GM23338 (cell line): ENCODE measurements around the gene LCTL. TPM values are rescaled to one million over a fixed set of nuclear protein-coding genes. Genes with fewer than 3 reads are reported as not detected.

Experiments used
- ATAC-seq: fragments of 200-7000 bp; cut with Tn5 transposase; 3 replicates; pipeline ENCODE4 v1.9.1; 2020
- DNase-seq: peaks from one replicate; pipeline ENCODE4 v3.0.0-alpha.2; 2015; ENCODE audit warnings: low spot score
- H2AFZ ChIP-seq: fragments of 200-600 bp; sonication (generic); 2 replicates; pipeline ENCODE4 v1.8.0; 2016; ENCODE audit warnings: antibody characterized with exemption, mild to moderate bottlenecking, moderate library complexity
- H3F3A ChIP-seq: fragments of 200-600 bp; sonication (generic); replicated peaks from 2 replicates; pipeline ENCODE4 v1.8.0; 2017; ENCODE audit warnings: antibody characterized with exemption, mixed run types, low read depth
- H3K27ac ChIP-seq: fragments of 200-600 bp; sonication (generic); 2 replicates; pipeline ENCODE4 v1.6.1; 2016; ENCODE audit warnings: low read depth
- H3K27me3 ChIP-seq: fragments of 200-600 bp; sonication (generic); 2 replicates; pipeline ENCODE4 v1.8.0; 2016; ENCODE audit warnings: mild to moderate bottlenecking, mixed run types, moderate library complexity; ENCODE audit not compliant: insufficient read depth
- H3K36me3 ChIP-seq: fragments of 200-600 bp; sonication (generic); 2 replicates; pipeline ENCODE4 v1.8.0; 2016; ENCODE audit warnings: mild to moderate bottlenecking; ENCODE audit not compliant: insufficient read depth
- H3K4me1 ChIP-seq: fragments of 200-600 bp; sonication (generic); 2 replicates; pipeline ENCODE4 v1.8.0; 2016; ENCODE audit warnings: mild to moderate bottlenecking, moderate library complexity; ENCODE audit not compliant: insufficient read depth
- H3K4me2 ChIP-seq: fragments of 200-600 bp; sonication (generic); 2 replicates; pipeline ENCODE4 v1.7.1; 2017; ENCODE audit warnings: mixed run types
- H3K4me3 ChIP-seq: fragments of 200-600 bp; sonication (generic); 2 replicates; pipeline ENCODE4 v1.6.1; 2016; ENCODE audit warnings: mixed run types
- H3K79me2 ChIP-seq: fragments of 200-600 bp; sonication (generic); replicated peaks from 2 replicates; pipeline ENCODE4 v1.8.0; 2017; ENCODE audit warnings: mild to moderate bottlenecking; ENCODE audit not compliant: insufficient read depth
- H3K9me2 ChIP-seq: fragments of 200-600 bp; sonication (generic); 2 replicates; pipeline ENCODE4 v1.8.0; 2017; ENCODE audit not compliant: insufficient read depth
- H4K20me1 ChIP-seq: fragments of 200-600 bp; sonication (generic); replicated peaks from 2 replicates; pipeline ENCODE4 v1.8.0; 2017; ENCODE audit warnings: mild to moderate bottlenecking; ENCODE audit not compliant: insufficient read depth
- H3K27ac Mint-ChIP-seq: 2 replicates; pipeline ENCODE4 v1.8.0; 2020; ENCODE audit warnings: inconsistent platforms, mild to moderate bottlenecking, moderate library complexity, mixed read lengths
- H3K27me3 Mint-ChIP-seq: 3 replicates; pipeline ENCODE4 v1.8.0; 2022; ENCODE audit warnings: low read depth, mild to moderate bottlenecking, moderate library complexity, mixed read lengths, inconsistent platforms; ENCODE audit not compliant: insufficient read depth, poor library complexity
- H3K36me3 Mint-ChIP-seq: 3 replicates; pipeline ENCODE4 v1.8.0; 2021; ENCODE audit warnings: low read depth, mild to moderate bottlenecking, inconsistent platforms, moderate library complexity, mixed read lengths
- H3K4me1 Mint-ChIP-seq: 3 replicates; pipeline ENCODE4 v1.8.0; 2020; ENCODE audit warnings: mild to moderate bottlenecking, inconsistent platforms, mixed read lengths
- H3K4me3 Mint-ChIP-seq: 3 replicates; pipeline ENCODE4 v1.8.0; 2021; ENCODE audit warnings: moderate library complexity, mild to moderate bottlenecking, inconsistent platforms, mixed read lengths
- H3K9me3 Mint-ChIP-seq: 3 replicates; pipeline ENCODE4 v1.8.0; 2020; ENCODE audit warnings: moderate library complexity, mild to moderate bottlenecking, inconsistent platforms, mixed read lengths
- CREB1 ChIP-seq: fragments of 250-450 bp; sonication (Bioruptor Pico); IDR thresholded peaks from 2 replicates; pipeline ENCODE4 v1.5.0; 2020; ENCODE audit warnings: low read depth, mild to moderate bottlenecking, moderate library complexity
- EZH2 ChIP-seq: fragments of 200-600 bp; sonication (generic); IDR thresholded peaks from one replicate; pipeline ENCODE4 v1.8.0; 2017; ENCODE audit warnings: antibody characterized with exemption, mild to moderate bottlenecking, low read depth; ENCODE audit not compliant: unreplicated experiment
- EZH2phosphoT487 ChIP-seq: fragments of 200-600 bp; sonication (generic); IDR thresholded peaks from one replicate; pipeline ENCODE4 v1.8.1; 2018; ENCODE audit warnings: antibody characterized with exemption; ENCODE audit not compliant: unreplicated experiment
- JUNB ChIP-seq: IDR thresholded peaks from one replicate; pipeline ENCODE4 v1.6.1; 2016; ENCODE audit warnings: antibody characterized with exemption; ENCODE audit not compliant: unreplicated experiment
- NANOG ChIP-seq: IDR thresholded peaks from 2 replicates; pipeline ENCODE4 v1.6.1; 2016; ENCODE audit warnings: antibody characterized with exemption, borderline replicate concordance
- POLR2AphosphoS5 ChIP-seq: IDR thresholded peaks from 2 replicates; pipeline ENCODE4 v1.6.1; 2016; ENCODE audit warnings: antibody characterized with exemption, low read depth
- REST ChIP-seq: IDR thresholded peaks from one replicate; pipeline ENCODE4 v1.6.1; 2018; ENCODE audit warnings: antibody characterized with exemption; ENCODE audit not compliant: unreplicated experiment
- STAT1 ChIP-seq: IDR thresholded peaks from one replicate; pipeline ENCODE4 v1.6.1; 2016; ENCODE audit warnings: antibody characterized with exemption; ENCODE audit not compliant: unreplicated experiment
- ZNF114 ChIP-seq: fragments of 250-450 bp; sonication (Bioruptor Pico); IDR thresholded peaks from 2 replicates; pipeline ENCODE4 v1.5.0; 2020; ENCODE audit warnings: mild to moderate bottlenecking, moderate library complexity
- ZNF331 ChIP-seq: fragments of 250-450 bp; sonication (Bioruptor Pico); IDR thresholded peaks from 2 replicates; pipeline ENCODE4 v1.5.0; 2020; ENCODE audit warnings: low read depth, mild to moderate bottlenecking, moderate library complexity
- polyA plus RNA-seq: library from polyadenylated mRNA; unstranded; fragments of >200 nt; fragmentation: Nextera tagmentation; extraction: Ambion mirVana; gene quantifications from 2 replicates; pipeline ENCODE4 v1.2.1, GENCODE V29; 2016
- total RNA-seq: library from RNA; depleted of rRNA; stranded (reverse); fragments of >200 nt; shearing (Covaris generic); gene quantifications from 2 replicates; pipeline ENCODE4 v1.2.3, GENCODE V29; 2014
- TF ChIP-seq, protein P1 (sequence below), 2 experiments: fragments of 200-600 bp in 1 of 2; sonication (generic) in 1 of 2; conservative IDR thresholded peaks; 2 replicates each; pipeline versions ENCODE4 v1.5.1 to v1.6.1; 2016 to 2017; ENCODE audit warnings: antibody characterized with exemption in 2 of 2, low read depth in 2 of 2, mild to moderate bottlenecking in 2 of 2, moderate library complexity in 1 of 2
- TF ChIP-seq, protein P2 (sequence below): fragments of 250-450 bp; sonication (Bioruptor Pico); IDR thresholded peaks from 2 replicates; pipeline ENCODE4 v1.5.0; 2020; ENCODE audit warnings: mild to moderate bottlenecking, moderate library complexity
- TF ChIP-seq, protein P3 (sequence below): IDR thresholded peaks from 2 replicates; pipeline ENCODE4 v1.6.1; 2016; ENCODE audit warnings: antibody characterized with exemption

The LCTL gene
- total and polyA plus RNA-seq, 2 experiments from 2014 or later: 2.3 to 5.6 TPM

GRCh38 chr15:66611257-66612053 is 45.7 kb upstream of the LCTL start:
- Histone ChIP-seq H3K4me2 (no peak overlapping the region), H3K27ac (no peak overlapping the region), H3K4me1 (peaks cover 5% of the 10 kb centered on the region; the same call in 1 of the 2 replicates), H3K79me2 (no peaks in the 10 kb centered on the region), H4K20me1 (no peaks in the 10 kb centered on the region), H2AFZ (peak overlapping the region; percentile 59; the same call in 1 of the 2 replicates), H3K27me3 (no peaks in the 10 kb centered on the region), H3K4me3 (no peak overlapping the region), H3F3A (no peaks in the 10 kb centered on the region), H3K36me3 (no peaks in the 10 kb centered on the region), H3K9me2 (no peaks in the 10 kb centered on the region)
- no peak overlapping the region; the same call in 2 of the 3 replicates for H3K4me3 Mint-ChIP-seq
- no peaks in the 10 kb centered on the region for H3K9me3 Mint-ChIP-seq
- ATAC-seq: peak; percentile 56
- DNase-seq: peak; percentile 22
- no peaks in the 10 kb centered on the region for H3K36me3 Mint-ChIP-seq
- peaks cover 2% of the 10 kb centered on the region for H3K27me3 Mint-ChIP-seq
- TF ChIP-seq EZH2phosphoT487 (no peak), CREB1 (CRISPR knock-in tag) (no peak), ZNF114 (CRISPR knock-in tag) (no peak), STAT1 (no peak), REST (no peak), JUNB (no peak), ZNF331 (CRISPR knock-in tag) (no peak), POLR2AphosphoS5 (no peak), NANOG (no peak), EZH2 (no peak)
- TF ChIP-seq, protein P1, sequence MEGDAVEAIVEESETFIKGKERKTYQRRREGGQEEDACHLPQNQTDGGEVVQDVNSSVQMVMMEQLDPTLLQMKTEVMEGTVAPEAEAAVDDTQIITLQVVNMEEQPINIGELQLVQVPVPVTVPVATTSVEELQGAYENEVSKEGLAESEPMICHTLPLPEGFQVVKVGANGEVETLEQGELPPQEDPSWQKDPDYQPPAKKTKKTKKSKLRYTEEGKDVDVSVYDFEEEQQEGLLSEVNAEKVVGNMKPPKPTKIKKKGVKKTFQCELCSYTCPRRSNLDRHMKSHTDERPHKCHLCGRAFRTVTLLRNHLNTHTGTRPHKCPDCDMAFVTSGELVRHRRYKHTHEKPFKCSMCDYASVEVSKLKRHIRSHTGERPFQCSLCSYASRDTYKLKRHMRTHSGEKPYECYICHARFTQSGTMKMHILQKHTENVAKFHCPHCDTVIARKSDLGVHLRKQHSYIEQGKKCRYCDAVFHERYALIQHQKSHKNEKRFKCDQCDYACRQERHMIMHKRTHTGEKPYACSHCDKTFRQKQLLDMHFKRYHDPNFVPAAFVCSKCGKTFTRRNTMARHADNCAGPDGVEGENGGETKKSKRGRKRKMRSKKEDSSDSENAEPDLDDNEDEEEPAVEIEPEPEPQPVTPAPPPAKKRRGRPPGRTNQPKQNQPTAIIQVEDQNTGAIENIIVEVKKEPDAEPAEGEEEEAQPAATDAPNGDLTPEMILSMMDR (conservative IDR thresholded peaks at IDR 0.05; ENCODE audit: low read depth in 2 of 2): no peak
- TF ChIP-seq, protein P2, sequence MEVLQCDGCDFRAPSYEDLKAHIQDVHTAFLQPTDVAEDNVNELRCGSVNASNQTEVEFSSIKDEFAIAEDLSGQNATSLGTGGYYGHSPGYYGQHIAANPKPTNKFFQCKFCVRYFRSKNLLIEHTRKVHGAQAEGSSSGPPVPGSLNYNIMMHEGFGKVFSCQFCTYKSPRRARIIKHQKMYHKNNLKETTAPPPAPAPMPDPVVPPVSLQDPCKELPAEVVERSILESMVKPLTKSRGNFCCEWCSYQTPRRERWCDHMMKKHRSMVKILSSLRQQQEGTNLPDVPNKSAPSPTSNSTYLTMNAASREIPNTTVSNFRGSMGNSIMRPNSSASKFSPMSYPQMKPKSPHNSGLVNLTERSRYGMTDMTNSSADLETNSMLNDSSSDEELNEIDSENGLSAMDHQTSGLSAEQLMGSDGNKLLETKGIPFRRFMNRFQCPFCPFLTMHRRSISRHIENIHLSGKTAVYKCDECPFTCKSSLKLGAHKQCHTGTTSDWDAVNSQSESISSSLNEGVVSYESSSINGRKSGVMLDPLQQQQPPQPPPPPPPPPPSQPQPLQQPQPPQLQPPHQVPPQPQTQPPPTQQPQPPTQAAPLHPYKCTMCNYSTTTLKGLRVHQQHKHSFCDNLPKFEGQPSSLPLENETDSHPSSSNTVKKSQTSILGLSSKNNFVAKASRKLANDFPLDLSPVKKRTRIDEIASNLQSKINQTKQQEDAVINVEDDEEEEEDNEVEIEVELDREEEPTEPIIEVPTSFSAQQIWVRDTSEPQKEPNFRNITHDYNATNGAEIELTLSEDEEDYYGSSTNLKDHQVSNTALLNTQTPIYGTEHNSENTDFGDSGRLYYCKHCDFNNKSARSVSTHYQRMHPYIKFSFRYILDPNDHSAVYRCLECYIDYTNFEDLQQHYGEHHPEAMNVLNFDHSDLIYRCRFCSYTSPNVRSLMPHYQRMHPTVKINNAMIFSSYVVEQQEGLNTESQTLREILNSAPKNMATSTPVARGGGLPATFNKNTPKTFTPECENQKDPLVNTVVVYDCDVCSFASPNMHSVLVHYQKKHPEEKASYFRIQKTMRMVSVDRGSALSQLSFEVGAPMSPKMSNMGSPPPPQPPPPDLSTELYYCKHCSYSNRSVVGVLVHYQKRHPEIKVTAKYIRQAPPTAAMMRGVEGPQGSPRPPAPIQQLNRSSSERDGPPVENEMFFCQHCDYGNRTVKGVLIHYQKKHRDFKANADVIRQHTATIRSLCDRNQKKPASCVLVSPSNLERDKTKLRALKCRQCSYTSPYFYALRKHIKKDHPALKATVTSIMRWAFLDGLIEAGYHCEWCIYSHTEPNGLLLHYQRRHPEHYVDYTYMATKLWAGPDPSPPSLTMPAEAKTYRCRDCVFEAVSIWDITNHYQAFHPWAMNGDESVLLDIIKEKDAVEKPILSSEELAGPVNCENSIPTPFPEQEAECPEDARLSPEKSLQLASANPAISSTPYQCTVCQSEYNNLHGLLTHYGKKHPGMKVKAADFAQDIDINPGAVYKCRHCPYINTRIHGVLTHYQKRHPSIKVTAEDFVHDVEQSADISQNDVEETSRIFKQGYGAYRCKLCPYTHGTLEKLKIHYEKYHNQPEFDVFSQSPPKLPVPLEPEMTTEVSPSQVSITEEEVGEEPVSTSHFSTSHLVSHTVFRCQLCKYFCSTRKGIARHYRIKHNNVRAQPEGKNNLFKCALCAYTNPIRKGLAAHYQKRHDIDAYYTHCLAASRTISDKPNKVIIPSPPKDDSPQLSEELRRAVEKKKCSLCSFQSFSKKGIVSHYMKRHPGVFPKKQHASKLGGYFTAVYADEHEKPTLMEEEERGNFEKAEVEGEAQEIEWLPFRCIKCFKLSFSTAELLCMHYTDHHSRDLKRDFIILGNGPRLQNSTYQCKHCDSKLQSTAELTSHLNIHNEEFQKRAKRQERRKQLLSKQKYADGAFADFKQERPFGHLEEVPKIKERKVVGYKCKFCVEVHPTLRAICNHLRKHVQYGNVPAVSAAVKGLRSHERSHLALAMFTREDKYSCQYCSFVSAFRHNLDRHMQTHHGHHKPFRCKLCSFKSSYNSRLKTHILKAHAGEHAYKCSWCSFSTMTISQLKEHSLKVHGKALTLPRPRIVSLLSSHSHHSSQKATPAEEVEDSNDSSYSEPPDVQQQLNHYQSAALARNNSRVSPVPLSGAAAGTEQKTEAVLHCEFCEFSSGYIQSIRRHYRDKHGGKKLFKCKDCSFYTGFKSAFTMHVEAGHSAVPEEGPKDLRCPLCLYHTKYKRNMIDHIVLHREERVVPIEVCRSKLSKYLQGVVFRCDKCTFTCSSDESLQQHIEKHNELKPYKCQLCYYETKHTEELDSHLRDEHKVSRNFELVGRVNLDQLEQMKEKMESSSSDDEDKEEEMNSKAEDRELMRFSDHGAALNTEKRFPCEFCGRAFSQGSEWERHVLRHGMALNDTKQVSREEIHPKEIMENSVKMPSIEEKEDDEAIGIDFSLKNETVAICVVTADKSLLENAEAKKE: no peak
- TF ChIP-seq, protein P3, sequence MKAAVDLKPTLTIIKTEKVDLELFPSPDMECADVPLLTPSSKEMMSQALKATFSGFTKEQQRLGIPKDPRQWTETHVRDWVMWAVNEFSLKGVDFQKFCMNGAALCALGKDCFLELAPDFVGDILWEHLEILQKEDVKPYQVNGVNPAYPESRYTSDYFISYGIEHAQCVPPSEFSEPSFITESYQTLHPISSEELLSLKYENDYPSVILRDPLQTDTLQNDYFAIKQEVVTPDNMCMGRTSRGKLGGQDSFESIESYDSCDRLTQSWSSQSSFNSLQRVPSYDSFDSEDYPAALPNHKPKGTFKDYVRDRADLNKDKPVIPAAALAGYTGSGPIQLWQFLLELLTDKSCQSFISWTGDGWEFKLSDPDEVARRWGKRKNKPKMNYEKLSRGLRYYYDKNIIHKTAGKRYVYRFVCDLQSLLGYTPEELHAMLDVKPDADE: no peak
- H3K27ac Mint-ChIP-seq: no peak overlapping the region
- peaks cover under 1% of the 10 kb centered on the region; the same call in 2 of the 3 replicates for H3K4me1 Mint-ChIP-seq
